OCI-LY3 (cell line): ENCODE measurements around the gene SNRNP40.

ENCODE experiments used
- H2AFZ ChIP-seq: fragments of 200-600, 300-600 bp; shearing (Covaris generic); 2 replicates; pipeline ENCODE4 v1.6.0; 2014; ENCODE audit warnings: antibody characterized with exemption, low read depth, low read length
- H3K27ac ChIP-seq: fragments of 200-600, 300-600 bp; sonication (generic); 2 replicates; pipeline ENCODE4 v1.5.1; 2014; ENCODE audit warnings: mild to moderate bottlenecking, low read length, moderate library complexity, mixed read lengths
- H3K27me3 ChIP-seq: fragments of 200-600, 300-600 bp; sonication (generic); 2 replicates; pipeline ENCODE4 v1.6.1; 2014; ENCODE audit warnings: low read depth, low read length, mixed read lengths
- H3K36me3 ChIP-seq: fragments of 200-600, 300-600 bp; sonication (generic); replicated peaks from 2 replicates; pipeline ENCODE3; 2014; ENCODE audit warnings: low read depth, low read length, mixed read lengths
- H3K4me1 ChIP-seq: fragments of 300-600, 200-600 bp; sonication (generic); 2 replicates; pipeline ENCODE4 v1.6.1; 2014; ENCODE audit warnings: low read length, mixed read lengths
- H3K4me2 ChIP-seq: fragments of 200-600, 300-600 bp; sonication (generic); 2 replicates; pipeline ENCODE4 v1.6.1; 2014; ENCODE audit warnings: low read length, mixed read lengths
- H3K4me3 ChIP-seq: fragments of 300-600, 200-600 bp; sonication (generic); 2 replicates; pipeline ENCODE4 v1.5.1; 2014; ENCODE audit warnings: antibody characterized with exemption, mild to moderate bottlenecking, low read length, moderate library complexity
- H3K79me2 ChIP-seq: fragments of 300-600, 200-600 bp; shearing (Covaris generic); 2 replicates; pipeline ENCODE4 v1.6.1; 2014; ENCODE audit warnings: mild to moderate bottlenecking, low read length, mixed read lengths
- H3K9ac ChIP-seq: fragments of 300-600, 200-600 bp; shearing (Covaris generic); 2 replicates; pipeline ENCODE4 v1.6.0; 2014; ENCODE audit warnings: mild to moderate bottlenecking, low read length, moderate library complexity
- H3K9me3 ChIP-seq: fragments of 200-600, 300-600 bp; shearing (Covaris generic); 2 replicates; pipeline ENCODE4 v1.6.1; 2014; ENCODE audit warnings: low read length, mixed read lengths; ENCODE audit not compliant: insufficient read depth
- H4K20me1 ChIP-seq: fragments of 200-600, 300-600 bp; sonication (generic); 2 replicates; pipeline ENCODE4 v1.6.1; 2016; ENCODE audit warnings: low read length, mixed read lengths; ENCODE audit not compliant: insufficient read depth
- CTCF ChIP-seq: fragments of 200-600, 300-600 bp; sonication (generic); IDR thresholded peaks from 2 replicates; pipeline ENCODE4 v1.5.1; 2014; ENCODE audit warnings: antibody characterized with exemption, low read length, low read depth
- EZH2phosphoT487 ChIP-seq: fragments of 200-600 bp; shearing (Covaris generic); IDR thresholded peaks from 2 replicates; pipeline ENCODE4 v1.6.1; 2018; ENCODE audit warnings: antibody characterized with exemption, mixed run types, low read depth

SNRNP40 gene

GRCh38 chr1:31308036-31308435 is 11.4 kb upstream of the SNRNP40 start:
- Histone ChIP-seq H3K27ac (no peak overlapping the region), H3K9ac (no peak overlapping the region), H3K36me3 (no peaks in the 10 kb centered on the region)

GRCh38 chr1:31306278-31306677 is 9.7 kb upstream of the SNRNP40 start:
- no peak overlapping the region for H3K4me3 ChIP-seq
- H2AFZ ChIP-seq: no peak overlapping the region
- H3K27me3 ChIP-seq: no peaks in the 10 kb centered on the region
- H3K4me1 ChIP-seq: no peaks in the 10 kb centered on the region
- H3K9ac ChIP-seq: no peak overlapping the region
- TF ChIP-seq CTCF (no peak), EZH2phosphoT487 (no peak)
- no peaks in the 10 kb centered on the region for H3K9me3 ChIP-seq
- H3K27ac ChIP-seq: no peak overlapping the region
- no peaks in the 10 kb centered on the region for H3K36me3 ChIP-seq
- H3K4me2 ChIP-seq: no peak overlapping the region
- no peaks in the 10 kb centered on the region for H4K20me1 ChIP-seq
- H3K79me2 ChIP-seq: no peaks in the 10 kb centered on the region

More at GRCh38 chr1:31308036-31308435, 11.4 kb upstream of the SNRNP40 start:
- no peak overlapping the region for H2AFZ ChIP-seq
- TF ChIP-seq CTCF (no peak), EZH2phosphoT487 (no peak)
- H3K4me3 ChIP-seq: no peak overlapping the region
- H3K79me2 ChIP-seq: no peaks in the 10 kb centered on the region
- no peaks in the 10 kb centered on the region for H3K9me3 ChIP-seq
- no peaks in the 10 kb centered on the region for H3K27me3 ChIP-seq
- H3K4me2 ChIP-seq: no peak overlapping the region
- H4K20me1 ChIP-seq: no peaks in the 10 kb centered on the region
- H3K4me1 ChIP-seq: no peaks in the 10 kb centered on the region

GRCh38 chr1:31302709-31303441 is 6.3 kb upstream of the SNRNP40 start:
- H3K4me3 ChIP-seq: no peak overlapping the region
- H3K9me3 ChIP-seq: no peaks in the 10 kb centered on the region
- TF ChIP-seq CTCF (no peak), EZH2phosphoT487 (no peak)
- H3K9ac ChIP-seq: no peak overlapping the region
- no peaks in the 10 kb centered on the region for H3K27me3 ChIP-seq
- peaks cover 25% of the 10 kb centered on the region for H3K79me2 ChIP-seq
- no peak overlapping the region for H2AFZ ChIP-seq
- no peak overlapping the region for H3K27ac ChIP-seq
- peaks cover 3% of the 10 kb centered on the region for H3K4me1 ChIP-seq
- H3K36me3 ChIP-seq: no peaks in the 10 kb centered on the region
- H4K20me1 ChIP-seq: no peaks in the 10 kb centered on the region
- H3K4me2 ChIP-seq: no peak overlapping the region

GRCh38 chr1:31300193-31300592 is 3.6 kb upstream of the SNRNP40 start:
- Histone ChIP-seq H3K27ac (no peak overlapping the region), H4K20me1 (no peaks in the 10 kb centered on the region), H2AFZ (no peak overlapping the region), H3K4me1 (peaks cover 11% of the 10 kb centered on the region), H3K9me3 (no peaks in the 10 kb centered on the region), H3K79me2 (peaks cover 49% of the 10 kb centered on the region), H3K9ac (no peak overlapping the region), H3K36me3 (no peaks in the 10 kb centered on the region), H3K27me3 (no peaks in the 10 kb centered on the region), H3K4me3 (no peak overlapping the region), H3K4me2 (no peak overlapping the region)
- no peak for TF ChIP-seq EZH2phosphoT487
- no peak for TF ChIP-seq CTCF
